Measurements from ENCODE around the gene UCP2. TPM values are rescaled to one million over a fixed set of nuclear protein-coding genes. Genes with fewer than 3 reads are reported as not detected.

The UCP2 gene
- total and polyA plus RNA-seq, 10 of the 15 experiments (the other 5 are each of a cell fraction or from before 2014, with no cell fraction given), result 32.9 to 248 (median 154) TPM

DNA sequence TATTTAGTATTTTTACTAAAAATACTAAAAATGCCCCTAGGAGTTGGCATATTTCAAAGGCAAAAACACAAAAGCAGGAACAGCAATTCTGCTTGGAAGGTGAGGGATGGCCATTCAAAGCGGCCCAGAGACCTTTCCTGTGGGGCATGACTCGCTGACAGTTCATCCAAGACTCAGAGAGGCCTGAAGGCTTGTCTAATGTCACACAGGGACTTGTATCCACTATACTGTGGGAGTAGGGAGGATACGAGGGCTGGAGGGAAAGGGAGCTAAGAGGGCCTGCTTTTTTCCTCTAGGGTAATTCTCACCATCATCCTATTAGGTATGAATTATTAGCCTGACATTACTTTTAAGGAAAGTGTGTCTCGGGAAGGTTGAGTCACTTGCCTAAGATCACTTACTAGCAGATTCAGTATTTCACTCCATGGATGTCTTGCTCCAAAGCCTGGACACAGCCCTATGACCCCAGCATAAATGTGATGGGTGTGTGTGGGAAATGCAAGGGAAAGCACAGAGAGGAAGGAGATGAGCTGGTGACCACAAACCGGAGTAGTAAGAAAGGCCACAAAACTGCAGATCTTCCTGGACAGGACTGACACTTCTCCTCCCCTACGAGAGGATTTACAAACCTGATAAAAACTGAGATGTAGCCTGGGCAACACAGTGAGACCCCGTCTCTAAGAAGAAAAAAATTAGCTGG lies 43.0 kb upstream of the UCP2 start:
- POLR2A ChIA-PET, result no interaction called here

DNA sequence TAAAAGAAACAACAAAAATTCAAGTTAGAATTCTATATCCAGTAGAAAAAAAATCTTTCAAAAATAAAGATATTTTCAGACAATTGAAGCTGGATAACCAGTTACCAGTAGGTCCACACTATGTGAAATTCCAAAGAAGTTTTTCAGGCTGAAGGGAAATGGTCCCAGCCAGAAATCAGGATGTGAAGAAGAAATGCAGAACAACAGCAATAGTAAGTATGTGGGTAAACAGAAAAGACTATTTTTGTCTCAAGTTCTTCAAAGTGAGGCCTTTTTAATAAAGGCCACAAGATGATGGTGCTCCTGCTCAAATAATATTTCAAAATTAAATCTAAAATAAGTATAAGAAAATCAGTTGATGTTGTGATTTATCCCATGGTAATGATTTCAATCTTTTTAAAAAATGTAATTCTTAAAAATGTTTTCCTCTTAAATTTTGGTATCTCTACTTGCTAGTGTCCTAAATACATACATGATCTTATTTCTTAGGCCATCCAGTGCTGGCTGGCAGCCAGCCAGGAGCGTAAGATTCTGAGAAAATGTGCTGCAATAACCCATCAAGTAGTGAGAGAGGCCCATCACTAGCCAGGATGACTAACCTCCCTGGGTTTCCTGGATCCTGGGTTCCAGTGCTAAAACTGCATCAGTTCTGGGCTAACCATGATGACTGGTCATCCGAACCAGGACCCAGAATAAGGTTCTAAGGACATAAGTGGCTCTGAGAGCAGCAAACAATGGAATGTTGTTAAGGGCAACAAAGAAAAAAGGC lies 41.8 kb upstream of the UCP2 start:
- 94% methylated on average over 2 of the region's 2 CpGs for WGBS (ENCODE audit: insufficient coverage, insufficient replicate concordance, low lambda C conversion rate, missing lambda C conversion rate)
- SMC1A ChIA-PET (ENCODE audit: uncharacterized antibody, unreplicated experiment), result no interaction called here
- DNase-seq (ENCODE audit: low read depth, low spot score), result no peak
- no peak for FAIRE-seq
- H3K4me3 ChIP-seq, result no peak overlapping the region
- intact Hi-C loops (cut with micrococcal nuclease; ENCODE audit: unreplicated experiment), result loop anchor here (5.0 kb wide), 1 partner anchor 42 kb away; the partner anchor contains the start of gene UCP2
- no peaks in the 10 kb centered on the region for H3K9me3 ChIP-seq (replicated peaks; ENCODE audit: control insufficient read depth, insufficient read depth, low read length)
- BruUV-seq (replicated peaks), result no TSS peak
- H3K27ac ChIP-seq (ENCODE audit: control insufficient read depth, insufficient read depth), result no peak overlapping the region
- CTCF ChIA-PET, result no interaction called here
- H3K79me2 ChIP-seq (ENCODE audit: control insufficient read depth, insufficient read depth, low read length), result no peaks in the 10 kb centered on the region
- no peak overlapping the region for H2AFZ ChIP-seq (ENCODE audit: control insufficient read depth, low read depth, low read length)
- no peak overlapping the region for H3K4me2 ChIP-seq (ENCODE audit: control insufficient read depth, insufficient read depth)
- POLR2A ChIA-PET, result interaction anchor here (0.5 kb wide), 1 partner anchor 30 kb away, joined by 4 read pairs; no protein-coding TSS in a partner anchor
- H4K20me1 ChIP-seq (ENCODE audit: control insufficient read depth, insufficient read depth), result no peaks in the 10 kb centered on the region
- no peak overlapping the region for H3K9ac ChIP-seq (ENCODE audit: control insufficient read depth, insufficient read depth, low read length)
- RAD21 ChIA-PET (ENCODE audit: unreplicated experiment), result no interaction called here
- ATAC-seq, result no peak
- no peak for TF ChIP-seq GATAD2B (conservative IDR thresholded peaks at IDR 0.05; ENCODE audit: low read depth)
- no peak for TF ChIP-seq ZNF622 (IDR thresholded peaks at IDR 0.05)
- TF ChIP-seq SREBF1 (IDR thresholded peaks at IDR 0.05; ENCODE audit: low read length), result no peak
- TF ChIP-seq KLF5 (IDR thresholded peaks at IDR 0.05; ENCODE audit: partially characterized antibody), result no peak
- TF ChIP-seq, protein P1, sequence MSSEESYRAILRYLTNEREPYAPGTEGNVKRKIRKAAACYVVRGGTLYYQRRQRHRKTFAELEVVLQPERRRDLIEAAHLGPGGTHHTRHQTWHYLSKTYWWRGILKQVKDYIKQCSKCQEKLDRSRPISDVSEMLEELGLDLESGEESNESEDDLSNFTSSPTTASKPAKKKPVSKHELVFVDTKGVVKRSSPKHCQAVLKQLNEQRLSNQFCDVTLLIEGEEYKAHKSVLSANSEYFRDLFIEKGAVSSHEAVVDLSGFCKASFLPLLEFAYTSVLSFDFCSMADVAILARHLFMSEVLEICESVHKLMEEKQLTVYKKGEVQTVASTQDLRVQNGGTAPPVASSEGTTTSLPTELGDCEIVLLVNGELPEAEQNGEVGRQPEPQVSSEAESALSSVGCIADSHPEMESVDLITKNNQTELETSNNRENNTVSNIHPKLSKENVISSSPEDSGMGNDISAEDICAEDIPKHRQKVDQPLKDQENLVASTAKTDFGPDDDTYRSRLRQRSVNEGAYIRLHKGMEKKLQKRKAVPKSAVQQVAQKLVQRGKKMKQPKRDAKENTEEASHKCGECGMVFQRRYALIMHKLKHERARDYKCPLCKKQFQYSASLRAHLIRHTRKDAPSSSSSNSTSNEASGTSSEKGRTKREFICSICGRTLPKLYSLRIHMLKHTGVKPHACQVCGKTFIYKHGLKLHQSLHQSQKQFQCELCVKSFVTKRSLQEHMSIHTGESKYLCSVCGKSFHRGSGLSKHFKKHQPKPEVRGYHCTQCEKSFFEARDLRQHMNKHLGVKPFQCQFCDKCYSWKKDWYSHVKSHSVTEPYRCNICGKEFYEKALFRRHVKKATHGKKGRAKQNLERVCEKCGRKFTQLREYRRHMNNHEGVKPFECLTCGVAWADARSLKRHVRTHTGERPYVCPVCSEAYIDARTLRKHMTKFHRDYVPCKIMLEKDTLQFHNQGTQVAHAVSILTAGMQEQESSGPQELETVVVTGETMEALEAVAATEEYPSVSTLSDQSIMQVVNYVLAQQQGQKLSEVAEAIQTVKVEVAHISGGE (CRISPR knock-in tag; IDR thresholded peaks at IDR 0.05), result no peak
- no peak for TF ChIP-seq WRNIP1 (IDR thresholded peaks at IDR 0.05; ENCODE audit: borderline replicate concordance, low read depth, low read length)
- no peak for TF ChIP-seq MEF2A (IDR thresholded peaks at IDR 0.05; ENCODE audit: insufficient read depth, low read depth, low read length)
- no peak for TF ChIP-seq TBL1XR1 (IDR thresholded peaks at IDR 0.05; ENCODE audit: low read depth, low read length)
- TF ChIP-seq ZSCAN29 (IDR thresholded peaks at IDR 0.05), result no peak
- no peaks in the 10 kb centered on the region for H3K27me3 ChIP-seq (replicated peaks in 1 of 2; ENCODE audit: control insufficient read depth in 2 of 2, insufficient read depth in 2 of 2, low read length in 1 of 2)
- H3K4me1 ChIP-seq (ENCODE audit: control insufficient read depth, insufficient read depth, low read length), result peaks cover 19% of the 10 kb centered on the region
- in situ Hi-C loops (cut with MboI), result no loop called here
- peaks cover 0 to 1% of the 10 kb centered on the region in 2 experiments; a peak in 1 of 4 replicates for H3K36me3 ChIP-seq (ENCODE audit: control insufficient read depth in 2 of 2, insufficient read depth in 2 of 2, low read length in 1 of 2)

More for the DNA sequence above, 43.0 kb upstream of the UCP2 start:
- H3K27me3 ChIP-seq (replicated peaks in 1 of 2; ENCODE audit: control insufficient read depth in 2 of 2, insufficient read depth in 2 of 2, low read length in 1 of 2), result no peaks in the 10 kb centered on the region
- H3K4me1 ChIP-seq (ENCODE audit: control insufficient read depth, insufficient read depth, low read length), result peaks cover 9% of the 10 kb centered on the region
- H4K20me1 ChIP-seq (ENCODE audit: control insufficient read depth, insufficient read depth), result no peaks in the 10 kb centered on the region
- intact Hi-C loops (cut with micrococcal nuclease; ENCODE audit: unreplicated experiment) (no loop called here), in situ Hi-C loops (cut with MboI) (no loop called here)
- no peak overlapping the region for H3K9ac ChIP-seq (ENCODE audit: control insufficient read depth, insufficient read depth, low read length)
- FAIRE-seq, result no peak
- no peak for ATAC-seq
- no peak overlapping the region for H3K27ac ChIP-seq (ENCODE audit: control insufficient read depth, insufficient read depth)
- SMC1A ChIA-PET (ENCODE audit: uncharacterized antibody, unreplicated experiment), result interaction anchor here (1.2 kb wide), 1 partner anchor 10 kb away, joined by 3 read pairs; no protein-coding TSS in a partner anchor
- no peak overlapping the region for H2AFZ ChIP-seq (ENCODE audit: control insufficient read depth, low read depth, low read length)
- CTCF ChIA-PET, result no interaction called here
- DNase-seq (ENCODE audit: low read depth, low spot score), result no peak
- H3K4me3 ChIP-seq, result no peak overlapping the region
- TF ChIP-seq FOXM1 (IDR thresholded peaks at IDR 0.05; ENCODE audit: low read depth, low read length) (no peak), TAF1 (IDR thresholded peaks at IDR 0.05; ENCODE audit: borderline replicate concordance, low read depth, low read length) (no peak), RUNX3 (IDR thresholded peaks at IDR 0.05; ENCODE audit: low read length) (peak; percentile 74)
- RAD21 ChIA-PET (ENCODE audit: unreplicated experiment), result no interaction called here
- H3K36me3 ChIP-seq (ENCODE audit: control insufficient read depth in 2 of 2, insufficient read depth in 2 of 2, low read length in 1 of 2), result peaks cover 0 to 1% of the 10 kb centered on the region in 2 experiments; a peak in 1 of 4 replicates
- WGBS (ENCODE audit: insufficient coverage, insufficient replicate concordance, low lambda C conversion rate, missing lambda C conversion rate), result 67% methylated on average over 7 of the region's 7 CpGs
- no peaks in the 10 kb centered on the region for H3K79me2 ChIP-seq (ENCODE audit: control insufficient read depth, insufficient read depth, low read length)
- no TSS peak for BruUV-seq (replicated peaks)
- H3K4me2 ChIP-seq (ENCODE audit: control insufficient read depth, insufficient read depth), result no peak overlapping the region
- no peaks in the 10 kb centered on the region for H3K9me3 ChIP-seq (replicated peaks; ENCODE audit: control insufficient read depth, insufficient read depth, low read length)

All from GM12878 (cell line).